Measurements from ENCODE around the gene RNF138. TPM values are rescaled to one million over a fixed set of nuclear protein-coding genes. Genes with fewer than 3 reads are reported as not detected.
A peak's percentile ranks its signal among the peaks of the same experiment; 100 is the strongest.

Gene RNF138
- total RNA-seq, 4 donors from 2014 or later, result 18.3 to 32.2 (median 28.5) TPM

DNA sequence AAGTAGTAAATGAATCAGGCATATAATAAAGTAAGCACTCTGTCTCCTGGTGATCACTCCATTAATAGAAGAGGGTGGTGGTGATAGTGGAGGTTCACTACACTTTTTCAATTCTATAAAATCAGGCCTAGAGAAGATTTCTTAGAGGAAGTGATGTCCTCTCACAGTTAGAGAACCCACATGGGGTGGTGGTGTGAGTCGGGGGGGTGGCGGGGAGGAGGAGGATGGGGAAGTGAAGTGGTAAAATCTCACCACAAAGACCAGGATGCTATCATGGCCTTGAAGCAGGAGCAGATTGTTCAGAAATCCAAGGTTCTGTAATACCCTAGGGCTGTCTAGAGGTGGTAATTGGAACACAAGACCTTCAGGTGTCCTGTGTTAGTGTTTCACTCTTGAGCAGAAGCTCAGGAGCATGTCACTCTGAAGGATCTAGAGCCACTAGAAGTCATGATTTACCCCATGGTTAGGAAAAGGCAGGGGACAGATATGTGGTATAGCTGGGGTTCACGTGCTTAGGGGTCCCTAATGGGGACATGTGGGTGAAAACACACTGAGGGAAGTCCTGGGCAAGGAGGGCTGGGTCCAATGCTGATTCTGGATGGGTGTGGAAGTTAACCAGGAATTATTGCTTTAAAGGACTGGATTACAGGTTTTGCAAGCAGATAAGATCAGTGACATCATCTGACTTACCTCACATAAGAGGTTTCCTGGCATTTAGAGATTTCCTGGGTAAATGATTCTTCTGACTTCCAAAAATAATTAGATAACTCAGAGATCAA, 42.1 kb upstream of the RNF138 start:
- whole genome bisulfite sequencing, 2 donors (ENCODE audit: low coverage in 1 of 2), result 72% methylated on average over 3 of the region's 3 CpGs; no CpG with 5 or more reads in 1 of the 2 donors
- H3K9me3 ChIP-seq, result no peaks in the 10 kb centered on the region
- H3K27ac ChIP-seq, result peak overlapping the region; percentile 32 to 72 (median 56)
- in situ Hi-C loops (cut with MboI; ENCODE audit: low pct_ligation_motif_present in 1 of 4, low pct_unique_long_range_greater_than_20kb in 1 of 4, low sequenced_read_pairs in 3 of 4), result no loop called here
- DNase-seq, result peak; percentile 55
- H3K4me1 ChIP-seq, result peaks cover 4 to 26% (median 9%) of the 10 kb centered on the region in 4 donors
- H3K27me3 ChIP-seq, result no peaks in the 10 kb centered on the region
- H3K4me3 ChIP-seq, result no peak overlapping the region
- TF ChIP-seq EP300 (IDR thresholded peaks at IDR 0.05; ENCODE audit: low read depth) (no peak), POLR2AphosphoS5 (IDR thresholded peaks at IDR 0.05) (no peak), POLR2A (IDR thresholded peaks at IDR 0.05) (no peak)
- TF ChIP-seq, protein P1, sequence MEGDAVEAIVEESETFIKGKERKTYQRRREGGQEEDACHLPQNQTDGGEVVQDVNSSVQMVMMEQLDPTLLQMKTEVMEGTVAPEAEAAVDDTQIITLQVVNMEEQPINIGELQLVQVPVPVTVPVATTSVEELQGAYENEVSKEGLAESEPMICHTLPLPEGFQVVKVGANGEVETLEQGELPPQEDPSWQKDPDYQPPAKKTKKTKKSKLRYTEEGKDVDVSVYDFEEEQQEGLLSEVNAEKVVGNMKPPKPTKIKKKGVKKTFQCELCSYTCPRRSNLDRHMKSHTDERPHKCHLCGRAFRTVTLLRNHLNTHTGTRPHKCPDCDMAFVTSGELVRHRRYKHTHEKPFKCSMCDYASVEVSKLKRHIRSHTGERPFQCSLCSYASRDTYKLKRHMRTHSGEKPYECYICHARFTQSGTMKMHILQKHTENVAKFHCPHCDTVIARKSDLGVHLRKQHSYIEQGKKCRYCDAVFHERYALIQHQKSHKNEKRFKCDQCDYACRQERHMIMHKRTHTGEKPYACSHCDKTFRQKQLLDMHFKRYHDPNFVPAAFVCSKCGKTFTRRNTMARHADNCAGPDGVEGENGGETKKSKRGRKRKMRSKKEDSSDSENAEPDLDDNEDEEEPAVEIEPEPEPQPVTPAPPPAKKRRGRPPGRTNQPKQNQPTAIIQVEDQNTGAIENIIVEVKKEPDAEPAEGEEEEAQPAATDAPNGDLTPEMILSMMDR (IDR thresholded peaks at IDR 0.05), result no peak
- intact Hi-C loops (cut with DNase I; ENCODE audit: low total_unique reads), result no loop called here
- H3K36me3 ChIP-seq, result no peaks in the 10 kb centered on the region

DNA sequence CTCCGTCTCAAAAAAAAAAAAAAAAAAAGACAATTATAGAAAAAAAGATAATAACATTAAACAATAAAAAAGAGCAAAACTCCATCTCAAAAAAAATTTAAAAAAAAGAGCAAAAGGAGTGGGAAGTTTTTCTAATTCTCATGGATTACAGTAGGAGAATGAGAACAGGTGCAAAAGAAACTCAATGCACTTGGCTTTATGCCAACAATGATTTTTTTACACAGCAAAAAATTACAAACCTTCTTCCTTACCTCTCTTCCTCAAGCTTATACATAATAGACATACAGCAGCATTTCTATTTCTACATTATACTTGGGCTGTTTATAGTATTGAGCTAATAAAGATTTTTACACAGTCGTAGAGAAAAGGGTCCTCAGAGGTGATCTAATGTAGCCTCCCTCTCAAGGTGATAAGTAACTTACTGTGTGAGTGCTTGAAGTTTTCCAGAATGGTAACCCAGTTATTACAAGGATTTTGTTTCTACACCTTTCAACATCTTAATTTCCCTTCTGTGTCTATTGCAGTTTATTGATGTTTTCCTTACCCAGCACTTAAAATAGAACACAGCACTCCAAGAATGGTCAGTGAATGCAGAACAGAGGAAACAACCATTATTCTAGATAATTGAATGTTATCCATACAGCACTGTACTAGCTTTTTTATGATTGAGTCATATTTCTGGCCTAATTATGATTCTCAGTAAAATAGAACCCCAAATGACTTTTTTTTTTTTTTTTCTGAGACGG, 34.9 kb upstream of the RNF138 start:
- Histone ChIP-seq H3K36me3 (no peaks in the 10 kb centered on the region), H3K4me1 (peaks cover 0 to 9% (median 2%) of the 10 kb centered on the region in 4 donors), H3K27me3 (no peaks in the 10 kb centered on the region), H3K4me3 (no peak overlapping the region), H3K27ac (peak overlapping the region in 2 of 4 donors; percentile 40 to 45), H3K9me3 (no peaks in the 10 kb centered on the region)
- DNase-seq, result no peak
- WGBS, 2 donors (ENCODE audit: low coverage in 1 of 2), result 56 to 71% methylated on average over 3 of the region's 3 CpGs
- TF ChIP-seq POLR2A (IDR thresholded peaks at IDR 0.05) (no peak), POLR2AphosphoS5 (IDR thresholded peaks at IDR 0.05) (no peak), EP300 (IDR thresholded peaks at IDR 0.05; ENCODE audit: low read depth) (no peak)
- TF ChIP-seq, protein P1 (IDR thresholded peaks at IDR 0.05), result no peak
- intact Hi-C loops (cut with DNase I; ENCODE audit: low total_unique reads) (no loop called here), in situ Hi-C loops (cut with MboI; ENCODE audit: low pct_ligation_motif_present in 1 of 4, low pct_unique_long_range_greater_than_20kb in 1 of 4, low sequenced_read_pairs in 3 of 4) (no loop called here)

DNA sequence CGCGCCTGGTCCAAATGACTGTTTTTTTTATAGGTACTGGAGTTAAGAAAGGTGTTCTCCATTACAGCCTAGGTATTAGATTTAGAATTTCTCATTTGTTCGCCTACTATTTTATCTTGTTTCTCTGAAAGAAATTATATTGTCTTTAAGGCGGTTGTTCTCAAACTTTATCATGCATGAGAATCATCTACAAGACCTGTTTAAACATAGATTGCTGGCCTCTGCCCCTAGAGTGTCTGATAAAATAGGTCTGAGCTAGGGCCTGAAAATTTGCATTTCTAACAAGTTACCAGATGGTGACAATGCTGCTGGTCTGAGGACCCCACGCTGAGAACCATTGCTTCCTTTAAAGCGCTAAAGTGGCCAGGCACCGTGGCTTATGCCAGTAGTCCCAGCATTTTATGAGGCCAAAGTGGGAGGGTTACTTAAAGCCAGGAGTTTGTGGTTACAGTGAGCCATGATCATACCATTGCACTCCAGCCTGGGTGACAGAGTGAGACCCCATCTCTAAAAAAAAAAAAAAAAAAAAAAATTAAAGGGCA, 34.0 kb upstream of the RNF138 start:
- in situ Hi-C loops (cut with MboI; ENCODE audit: low pct_ligation_motif_present in 1 of 4, low pct_unique_long_range_greater_than_20kb in 1 of 4, low sequenced_read_pairs in 3 of 4), result no loop called here
- Histone ChIP-seq H3K27me3 (no peaks in the 10 kb centered on the region), H3K4me1 (peaks cover 0 to 9% (median 2%) of the 10 kb centered on the region in 4 donors), H3K27ac (no peak overlapping the region), H3K9me3 (no peaks in the 10 kb centered on the region), H3K36me3 (no peaks in the 10 kb centered on the region), H3K4me3 (no peak overlapping the region)
- DNase-seq, result no peak
- intact Hi-C loops (cut with DNase I; ENCODE audit: low total_unique reads), result no loop called here
- TF ChIP-seq POLR2A (IDR thresholded peaks at IDR 0.05) (no peak), POLR2AphosphoS5 (IDR thresholded peaks at IDR 0.05) (no peak), EP300 (IDR thresholded peaks at IDR 0.05; ENCODE audit: low read depth) (no peak)
- TF ChIP-seq, protein P1 (IDR thresholded peaks at IDR 0.05), result no peak
- WGBS, 2 donors (ENCODE audit: low coverage in 1 of 2), result 86 to 100% methylated on average over 5 to 7 of the region's 7 CpGs

DNA sequence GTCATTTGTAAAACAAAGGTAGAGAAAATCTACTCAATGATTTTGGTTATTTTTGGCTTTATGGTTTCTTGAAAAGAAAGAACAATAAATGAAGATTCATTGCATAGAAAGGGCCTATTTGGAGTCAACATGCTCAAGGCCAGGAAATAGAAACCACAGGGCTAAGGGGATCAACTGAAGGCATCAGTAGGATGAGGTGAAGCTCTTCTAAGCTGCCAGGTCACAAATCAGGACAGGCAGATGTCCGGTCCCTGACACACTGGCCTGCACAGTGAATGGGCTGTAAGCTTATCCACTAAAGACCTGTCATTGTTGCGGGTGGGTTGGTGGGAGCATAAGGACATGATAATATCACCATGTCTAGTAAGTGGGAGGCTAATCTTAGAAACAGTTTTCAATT, 31.6 kb upstream of the RNF138 start:
- TF ChIP-seq POLR2AphosphoS5 (IDR thresholded peaks at IDR 0.05) (no peak), EP300 (IDR thresholded peaks at IDR 0.05; ENCODE audit: low read depth) (no peak), POLR2A (IDR thresholded peaks at IDR 0.05) (no peak)
- TF ChIP-seq, protein P1 (IDR thresholded peaks at IDR 0.05), result no peak
- H3K27ac ChIP-seq, result no peak overlapping the region
- 91% methylated on average over 2 of the region's 2 CpGs; no CpG with 5 or more reads in 1 of the 2 donors for WGBS, 2 donors (ENCODE audit: low coverage in 1 of 2)
- DNase-seq, result no peak
- no peak overlapping the region for H3K4me3 ChIP-seq
- H3K27me3 ChIP-seq, result no peaks in the 10 kb centered on the region
- peaks cover 0 to 9% (median 2%) of the 10 kb centered on the region in 4 donors for H3K4me1 ChIP-seq
- in situ Hi-C loops (cut with MboI; ENCODE audit: low pct_ligation_motif_present in 1 of 4, low pct_unique_long_range_greater_than_20kb in 1 of 4, low sequenced_read_pairs in 3 of 4), result no loop called here
- no peaks in the 10 kb centered on the region for H3K36me3 ChIP-seq
- H3K9me3 ChIP-seq, result no peaks in the 10 kb centered on the region
- intact Hi-C loops (cut with DNase I; ENCODE audit: low total_unique reads), result no loop called here

Data from transverse colon (tissue), 4 donors.